Spinal cord (tissue), 10 donors: ENCODE data around the gene PRR13. TPM values are rescaled to one million over a fixed set of nuclear protein-coding genes. Genes with fewer than 3 reads are reported as not detected.
"Not testable (repeated sequence)": the region's sequence is repeated elsewhere in the genome, so short reads cannot be mapped to it uniquely, and the experiment has no call there.

Experiments used
- DNase-seq, 6 donors: peaks; one replicate each; pipeline versions ENCODE4 v3.0.0 to v3.0.0-alpha.2; 2013 to 2015; ENCODE audit warnings: low spot score in 6 of 6, low read depth in 4 of 6
- H3K27ac ChIP-seq: one replicate; pipeline ENCODE4 v1.5.1; 2013; ENCODE audit warnings: low read depth, low read length, control low read depth
- H3K27me3 ChIP-seq: one replicate; pipeline ENCODE4 v1.6.1; 2013; ENCODE audit warnings: low read length; ENCODE audit not compliant: control insufficient read depth, insufficient read depth
- H3K36me3 ChIP-seq: one replicate; pipeline ENCODE4 v1.6.1; 2013; ENCODE audit warnings: low read length; ENCODE audit not compliant: control insufficient read depth, insufficient read depth
- H3K4me1 ChIP-seq: one replicate; pipeline ENCODE4 v1.6.1; 2013; ENCODE audit warnings: low read length; ENCODE audit not compliant: control insufficient read depth, insufficient read depth
- H3K4me3 ChIP-seq: one replicate; pipeline ENCODE4 v1.5.1; 2013; ENCODE audit warnings: low read depth, low read length, control low read depth
- H3K9me3 ChIP-seq: one replicate; pipeline ENCODE4 v1.6.1; 2013; ENCODE audit warnings: low read length; ENCODE audit not compliant: control insufficient read depth, insufficient read depth
- WGBS: methylation state at CpG from one replicate; pipeline ENCODE4 v1.1.5; 2013; ENCODE audit warnings: missing lambda C conversion rate; ENCODE audit not compliant: insufficient coverage; 5-methylcytosine and 5-hydroxymethylcytosine counted together
- polyA plus RNA-seq, 2 donors: library from polyadenylated mRNA; unstranded; fragments of 120-200 nt; gene quantifications; one replicate each; pipeline ENCODE4 v1.2.1, GENCODE V29; 2013; ENCODE audit not compliant: insufficient read length in 2 of 2
- total RNA-seq, 2 donors: library from RNA; depleted of rRNA in 1 of 2; stranded (reverse); fragments of 120-200 nt in 1 of 2; fragments of >200 nt in 1 of 2; gene quantifications; one replicate each; pipeline versions ENCODE4 v1.2.3 to v1.2.4, GENCODE V29; 2013 to 2014
- donor health status: healthy.

PRR13 gene
- total and polyA plus RNA-seq, 4 donors = 14.9 to 57.7 (median 45.0) TPM

- H3K9me3 ChIP-seq, H3K27me3 ChIP-seq, H3K36me3 ChIP-seq, H3K27ac ChIP-seq, H3K4me3 ChIP-seq, H3K4me1 ChIP-seq, DNase-seq: not testable (repeated sequence)
- no CpG with 5 or more reads among the region's 9 CpGs for WGBS
These were observed 24.2 kb upstream of the PRR13 start for GRCh38 chr12:53417291-53417816.

- no peaks in the 10 kb centered on the region for H3K27me3 ChIP-seq
- no peak overlapping the region for H3K4me3 ChIP-seq
- H3K9me3 ChIP-seq = no peaks in the 10 kb centered on the region
- H3K4me1 ChIP-seq = no peaks in the 10 kb centered on the region
- H3K36me3 ChIP-seq = no peaks in the 10 kb centered on the region
- 93% methylated on average over 3 of the region's 3 CpGs for WGBS
- no peak overlapping the region for H3K27ac ChIP-seq
- DNase-seq = no peak
These were observed 23.3 kb upstream of the PRR13 start for GRCh38 chr12:53418221-53418620.

GRCh38 chr12:53419756-53420155 lies 21.8 kb upstream of the PRR13 start:
- H3K9me3 ChIP-seq = no peaks in the 10 kb centered on the region
- H3K36me3 ChIP-seq = no peaks in the 10 kb centered on the region
- H3K27ac ChIP-seq = no peak overlapping the region
- H3K27me3 ChIP-seq = no peaks in the 10 kb centered on the region
- no peaks in the 10 kb centered on the region for H3K4me1 ChIP-seq
- WGBS = 93% methylated on average over 2 of the region's 2 CpGs
- no peak for DNase-seq
- no peak overlapping the region for H3K4me3 ChIP-seq

DNA sequence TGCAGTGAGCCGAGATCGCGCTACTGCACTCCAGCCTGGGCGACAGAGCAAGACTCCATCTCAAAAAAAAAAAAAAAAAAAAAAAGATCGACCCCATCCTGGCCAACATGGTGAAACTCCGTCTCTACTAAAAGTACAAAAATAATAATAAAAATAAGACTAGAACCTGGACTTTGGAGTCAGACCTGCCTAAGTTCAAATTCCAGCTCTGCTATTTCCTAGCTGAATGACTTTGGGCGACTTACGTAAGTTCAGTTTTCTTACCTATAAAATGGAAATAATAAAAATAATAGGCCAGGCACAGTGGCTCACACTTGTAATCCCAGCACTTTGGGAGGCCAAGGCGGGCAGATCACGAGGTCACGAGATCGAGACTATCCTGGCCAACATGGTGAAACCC lies 19.3 kb upstream of the PRR13 start:
- H3K36me3 ChIP-seq, H3K4me1 ChIP-seq, DNase-seq, H3K9me3 ChIP-seq, H3K27ac ChIP-seq, H3K4me3 ChIP-seq, H3K27me3 ChIP-seq: not testable (repeated sequence)
- WGBS = no CpG with 5 or more reads among the region's 12 CpGs

DNA sequence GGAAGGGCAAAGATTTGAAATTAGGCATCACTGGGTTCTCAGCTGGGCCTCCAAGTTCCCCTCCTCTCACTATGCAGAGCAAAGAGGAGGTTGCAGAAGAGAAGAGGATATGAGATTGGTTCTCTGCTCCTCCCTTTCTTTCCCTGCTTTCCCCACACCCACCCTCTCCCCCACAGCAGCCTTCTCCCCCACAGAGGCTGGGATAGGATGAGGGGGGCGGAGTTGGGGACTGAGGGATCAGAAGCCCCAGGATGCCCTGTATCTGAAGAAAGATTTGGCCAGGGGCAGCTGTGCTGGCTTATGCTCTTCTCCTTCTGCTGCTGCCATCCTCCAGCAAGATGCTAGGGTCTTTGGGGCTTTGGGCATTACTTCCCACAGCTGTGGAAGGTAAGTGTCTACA lies 17.9 kb upstream of the PRR13 start, which contains the start of gene AMHR2:
TSS of gene AMHR2 (plus strand) at position 259 of the 400 bp plus-strand sequence. CDS start at position 339, 80 bp downstream.
- no peaks in the 10 kb centered on the region for H3K36me3 ChIP-seq
- no peak within 1 kb of the TSS for H3K27ac ChIP-seq
- no peak for DNase-seq
- WGBS = 88% methylated on average over 1 of the region's 1 CpG
- no peak within 1 kb of the TSS for H3K4me3 ChIP-seq
- no peaks in the 10 kb centered on the region for H3K27me3 ChIP-seq
- no peaks in the 10 kb centered on the region for H3K9me3 ChIP-seq
- no peaks in the 10 kb centered on the region for H3K4me1 ChIP-seq

- no peak overlapping the region for H3K4me3 ChIP-seq
- no peaks in the 10 kb centered on the region for H3K36me3 ChIP-seq
- DNase-seq = no peak
- H3K27me3 ChIP-seq = no peaks in the 10 kb centered on the region
- 85% methylated on average over 9 of the region's 9 CpGs for WGBS
- H3K4me1 ChIP-seq = no peaks in the 10 kb centered on the region
- H3K9me3 ChIP-seq = no peaks in the 10 kb centered on the region
- no peak overlapping the region for H3K27ac ChIP-seq
These were observed 16.7 kb upstream of the PRR13 start for GRCh38 chr12:53424626-53425514.

DNA sequence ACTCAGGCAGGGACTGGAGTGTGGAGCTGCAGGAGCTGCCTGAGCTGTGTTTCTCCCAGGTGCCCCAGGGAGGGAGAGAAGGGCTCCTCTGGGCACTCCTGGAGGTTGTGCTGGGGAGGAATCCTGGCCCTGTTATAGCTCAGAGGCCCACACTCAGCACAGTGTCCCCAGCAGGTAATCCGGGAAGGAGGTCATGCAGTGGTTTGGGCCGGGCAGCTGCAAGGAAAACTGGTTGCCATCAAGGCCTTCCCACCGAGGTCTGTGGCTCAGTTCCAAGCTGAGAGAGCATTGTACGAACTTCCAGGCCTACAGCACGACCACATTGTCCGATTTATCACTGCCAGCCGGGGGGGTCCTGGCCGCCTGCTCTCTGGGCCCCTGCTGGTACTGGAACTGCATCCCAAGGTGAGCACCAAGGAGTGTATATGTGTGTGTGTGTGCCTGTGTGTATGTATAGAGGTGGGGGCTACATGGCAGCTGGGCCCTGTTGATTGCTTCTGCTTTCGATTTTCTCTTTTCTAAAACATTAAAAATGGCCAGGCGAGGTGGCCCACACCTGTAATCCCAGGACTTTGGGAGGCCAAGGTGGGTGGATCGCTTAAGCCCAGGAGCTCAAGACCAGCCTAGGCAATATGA lies 15.9 kb upstream of the PRR13 start:
- 60% methylated on average over 10 of the region's 11 CpGs for WGBS
- no peak for DNase-seq
- H3K27me3 ChIP-seq = no peaks in the 10 kb centered on the region
- H3K27ac ChIP-seq = no peak overlapping the region
- H3K4me3 ChIP-seq = no peak overlapping the region
- no peaks in the 10 kb centered on the region for H3K36me3 ChIP-seq
- no peaks in the 10 kb centered on the region for H3K9me3 ChIP-seq
- no peaks in the 10 kb centered on the region for H3K4me1 ChIP-seq

DNA sequence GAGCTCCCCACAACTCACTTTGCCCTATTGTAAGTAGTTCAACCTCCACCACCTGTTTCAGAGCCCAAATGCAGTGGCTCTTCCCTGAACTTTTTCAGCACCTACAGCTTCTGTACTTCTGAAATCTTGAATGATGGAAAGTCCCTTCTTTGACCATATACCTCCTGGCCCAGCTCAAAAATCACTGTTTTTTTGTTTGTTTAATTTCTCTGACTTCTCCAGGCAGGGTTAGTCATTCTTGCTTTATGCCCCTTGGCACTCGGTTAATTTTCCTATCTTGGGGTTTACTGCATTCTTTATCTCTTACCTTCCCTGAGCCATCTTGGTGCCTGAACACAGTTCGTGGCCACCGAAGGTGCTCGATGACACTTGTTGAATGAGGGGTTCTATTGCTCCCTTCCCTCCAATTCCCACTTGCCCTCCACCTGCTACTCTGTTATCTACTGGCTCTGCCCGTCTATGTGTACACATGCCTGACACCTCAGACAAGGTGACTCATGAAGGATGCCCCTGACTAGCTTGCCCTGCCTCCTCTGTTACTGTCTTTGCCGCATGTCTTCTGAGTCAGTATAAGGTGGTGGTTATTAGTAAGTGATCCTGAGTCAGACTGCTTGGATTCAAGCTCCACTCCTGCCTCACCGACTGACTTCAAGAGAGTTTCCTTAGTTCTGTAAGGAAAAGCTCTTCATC lies 13.5 kb upstream of the PRR13 start:
- WGBS = 100% methylated on average over 4 of the region's 7 CpGs
- DNase-seq = no peak
- Histone ChIP-seq H3K4me3 (no peak overlapping the region), H3K36me3 (no peaks in the 10 kb centered on the region), H3K27ac (no peak overlapping the region), H3K4me1 (no peaks in the 10 kb centered on the region), H3K9me3 (no peaks in the 10 kb centered on the region), H3K27me3 (no peaks in the 10 kb centered on the region)

GRCh38 chr12:53428741-53429140 lies 12.8 kb upstream of the PRR13 start:
- no peaks in the 10 kb centered on the region for H3K9me3 ChIP-seq
- no peaks in the 10 kb centered on the region for H3K36me3 ChIP-seq
- H3K27me3 ChIP-seq = no peaks in the 10 kb centered on the region
- DNase-seq = no peak
- H3K27ac ChIP-seq = no peak overlapping the region
- WGBS = 76% methylated on average over 6 of the region's 7 CpGs
- no peak overlapping the region for H3K4me3 ChIP-seq
- no peaks in the 10 kb centered on the region for H3K4me1 ChIP-seq
